Brain microvascular endothelial cell (primary cell): Measurements from ENCODE around the gene TPI1.
"Not testable (repeated sequence)": the region's sequence is repeated elsewhere in the genome, so short reads cannot be mapped to it uniquely, and the experiment has no call there.

Experiments used
- DNase-seq: peaks from one replicate; pipeline ENCODE4 v3.0.0-alpha.2; 2020
- H3K27ac ChIP-seq: fragments of 250-450 bp; sonication (Bioruptor Pico); 2 replicates; pipeline ENCODE4 v1.5.1; 2020; ENCODE audit warnings: mild to moderate bottlenecking, moderate library complexity
- H3K27me3 ChIP-seq: fragments of 250-450 bp; sonication (Bioruptor Pico); replicated peaks from 2 replicates; pipeline ENCODE4 v1.5.1; 2020; ENCODE audit warnings: mild to moderate bottlenecking
- H3K36me3 ChIP-seq: fragments of 250-450 bp; sonication (Bioruptor Pico); replicated peaks from 2 replicates; pipeline ENCODE4 v1.5.1; 2020; ENCODE audit warnings: mild to moderate bottlenecking
- H3K4me3 ChIP-seq: 2 replicates; pipeline ENCODE4 v1.5.1; 2011; ENCODE audit warnings: low read depth, mild to moderate bottlenecking, control low read depth, low read length, moderate library complexity
- in situ Hi-C: cut with HindIII; loops from 2 replicates; pipeline ENCODE4 v1.10.0; 2017; ENCODE audit warnings: low sequenced_read_pairs, low pct_ligation_motif_present
- TF ChIP-seq, protein P1 (sequence below): IDR thresholded peaks from 2 replicates; pipeline ENCODE4 v1.5.1; 2011; ENCODE audit warnings: low read depth, mild to moderate bottlenecking, moderate library complexity, low read length, control low read depth, inconsistent platforms; ENCODE audit errors: missing control alignments

The TPI1 gene

DNA sequence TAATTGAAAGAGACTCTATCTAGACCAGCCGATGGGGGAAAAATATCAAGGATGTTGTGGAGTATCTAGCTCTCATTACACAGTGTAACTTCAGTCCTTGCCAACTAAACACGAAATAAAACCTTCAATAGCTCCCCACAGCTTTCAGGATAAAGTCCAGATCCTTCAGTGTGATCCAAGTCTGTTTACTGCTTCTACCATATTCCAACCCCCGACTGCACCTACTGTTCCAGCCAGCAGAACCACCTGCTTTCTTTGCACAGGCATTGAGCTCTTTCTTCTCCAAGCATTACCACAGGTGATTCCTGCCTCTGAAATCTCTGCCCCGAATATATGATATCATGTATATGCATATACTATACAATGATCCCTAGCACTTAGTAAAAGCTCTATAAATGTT lies 35.1 kb downstream of the TPI1 start:
- in situ Hi-C loops: no loop called here
- no peak overlapping the region for H3K4me3 ChIP-seq
- no peak overlapping the region for H3K27ac ChIP-seq
- no peak for DNase-seq
- H3K36me3 ChIP-seq: no peaks in the 10 kb centered on the region
- no peaks in the 10 kb centered on the region for H3K27me3 ChIP-seq
- TF ChIP-seq, protein P1, sequence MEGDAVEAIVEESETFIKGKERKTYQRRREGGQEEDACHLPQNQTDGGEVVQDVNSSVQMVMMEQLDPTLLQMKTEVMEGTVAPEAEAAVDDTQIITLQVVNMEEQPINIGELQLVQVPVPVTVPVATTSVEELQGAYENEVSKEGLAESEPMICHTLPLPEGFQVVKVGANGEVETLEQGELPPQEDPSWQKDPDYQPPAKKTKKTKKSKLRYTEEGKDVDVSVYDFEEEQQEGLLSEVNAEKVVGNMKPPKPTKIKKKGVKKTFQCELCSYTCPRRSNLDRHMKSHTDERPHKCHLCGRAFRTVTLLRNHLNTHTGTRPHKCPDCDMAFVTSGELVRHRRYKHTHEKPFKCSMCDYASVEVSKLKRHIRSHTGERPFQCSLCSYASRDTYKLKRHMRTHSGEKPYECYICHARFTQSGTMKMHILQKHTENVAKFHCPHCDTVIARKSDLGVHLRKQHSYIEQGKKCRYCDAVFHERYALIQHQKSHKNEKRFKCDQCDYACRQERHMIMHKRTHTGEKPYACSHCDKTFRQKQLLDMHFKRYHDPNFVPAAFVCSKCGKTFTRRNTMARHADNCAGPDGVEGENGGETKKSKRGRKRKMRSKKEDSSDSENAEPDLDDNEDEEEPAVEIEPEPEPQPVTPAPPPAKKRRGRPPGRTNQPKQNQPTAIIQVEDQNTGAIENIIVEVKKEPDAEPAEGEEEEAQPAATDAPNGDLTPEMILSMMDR: no peak

DNA sequence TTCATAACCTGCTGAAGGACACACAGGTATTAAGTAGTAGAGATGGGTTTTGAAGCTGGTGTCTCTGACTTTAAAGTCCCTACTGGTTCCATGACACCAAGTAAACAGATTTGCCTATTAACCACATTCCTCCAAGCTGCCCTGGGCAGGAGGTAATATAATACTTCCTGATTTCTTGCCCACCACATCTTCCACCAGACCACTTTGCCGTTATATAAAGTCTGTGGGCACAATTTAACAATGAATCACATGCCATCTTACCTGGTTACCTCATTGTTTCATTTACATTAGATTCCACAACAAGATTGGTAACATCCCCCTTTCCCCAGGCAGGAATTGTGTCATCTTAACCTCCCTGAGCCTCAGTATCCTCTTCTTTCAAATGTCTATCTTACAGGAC lies 36.4 kb downstream of the TPI1 start:
- Histone ChIP-seq H3K27me3 (no peaks in the 10 kb centered on the region), H3K4me3 (no peak overlapping the region), H3K36me3 (no peaks in the 10 kb centered on the region), H3K27ac (no peak overlapping the region)
- DNase-seq: no peak
- TF ChIP-seq, protein P1: no peak
- in situ Hi-C loops: no loop called here

DNA sequence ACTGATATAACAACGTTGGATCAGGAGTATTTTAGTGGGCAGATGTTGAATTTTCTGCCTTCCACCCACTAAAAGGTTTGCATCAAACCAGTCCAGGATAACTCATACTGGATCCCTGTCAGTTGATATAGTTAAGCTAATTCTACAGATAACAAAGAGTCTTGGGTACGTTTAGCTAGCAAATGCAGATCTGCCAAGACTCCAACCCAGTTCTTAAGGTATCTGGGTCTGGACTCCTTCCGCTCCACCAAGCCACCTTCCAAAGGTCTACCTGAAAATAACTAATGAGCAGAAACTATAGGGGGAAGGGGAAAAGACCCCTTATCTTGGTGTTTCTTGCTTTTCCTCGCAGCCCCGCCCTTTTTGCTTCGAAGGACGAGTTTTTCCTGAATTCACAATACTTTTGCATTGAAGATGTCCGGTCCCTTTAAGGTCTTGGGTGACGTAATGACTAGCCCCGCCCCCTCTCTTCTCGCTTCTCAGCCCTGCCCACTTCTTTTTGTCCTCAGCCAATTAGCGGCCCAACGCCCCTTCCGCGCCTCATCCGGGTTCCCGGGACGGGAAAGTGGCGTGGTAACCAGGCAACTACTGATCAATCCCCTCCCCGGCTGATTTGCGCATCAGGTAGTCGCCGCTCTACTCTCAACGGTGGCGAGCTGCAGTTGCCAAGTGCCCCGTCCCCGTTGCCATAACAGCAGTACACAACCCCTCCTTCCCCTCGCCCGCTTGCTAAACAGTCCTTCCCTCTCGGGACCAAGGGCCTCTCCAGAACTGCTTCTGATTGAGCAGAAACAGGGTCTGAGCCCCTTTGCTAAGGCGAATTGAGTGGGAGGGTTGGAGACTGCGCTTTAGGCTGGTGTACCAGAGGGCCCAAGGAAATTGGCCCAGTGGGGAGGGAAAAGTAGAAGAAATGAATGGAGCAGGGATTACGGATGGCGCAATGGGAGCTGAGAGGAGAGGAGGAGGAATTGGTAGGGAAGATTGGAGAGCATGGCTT lies 37.2 kb downstream of the TPI1 start, which contains the start of gene LRRC23:
Gene LRRC23, plus strand, starts transcription at position 543 of the 997 bp plus-strand sequence. CDS start 812 bp downstream, outside the sequence.
- peak within 1 kb of the TSS; percentile 25 for H3K27ac ChIP-seq
- DNase-seq: peak; percentile 96
- H3K4me3 ChIP-seq: peak within 1 kb of the TSS; percentile 84
- TF ChIP-seq, protein P1: no peak
- H3K27me3 ChIP-seq: no peaks in the 10 kb centered on the region
- no peaks in the 10 kb centered on the region for H3K36me3 ChIP-seq
- in situ Hi-C loops: no loop called here

DNA sequence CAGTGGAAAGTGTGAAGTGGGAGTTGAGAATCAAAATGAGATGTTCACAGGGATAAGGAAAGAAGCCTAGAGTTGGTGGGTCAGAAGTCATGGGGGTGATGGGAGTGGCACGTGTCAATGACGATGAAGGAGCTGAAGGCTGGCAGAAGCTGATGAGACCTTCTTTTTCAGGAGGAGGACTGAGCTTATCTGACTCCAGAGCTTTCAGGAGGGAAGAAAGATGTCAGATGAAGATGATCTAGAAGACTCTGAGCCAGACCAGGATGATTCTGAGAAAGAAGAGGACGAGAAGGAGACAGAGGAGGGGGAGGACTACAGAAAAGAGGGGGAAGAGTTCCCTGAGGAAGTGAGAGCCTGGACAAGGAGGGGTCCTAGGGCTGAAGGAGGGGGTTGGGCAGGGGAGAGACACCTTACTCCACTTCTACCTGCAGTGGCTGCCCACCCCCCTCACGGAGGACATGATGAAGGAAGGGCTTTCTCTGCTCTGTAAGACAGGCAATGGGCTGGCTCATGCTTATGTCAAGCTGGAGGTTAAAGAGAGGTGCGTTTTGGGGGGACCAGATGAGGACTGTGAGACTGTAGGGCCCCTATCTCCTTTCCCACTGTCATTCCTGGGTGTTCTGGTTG lies 38.2 kb downstream of the TPI1 start:
- in situ Hi-C loops: no loop called here
- Histone ChIP-seq H3K4me3 (peak overlapping the region; percentile 84), H3K36me3 (no peaks in the 10 kb centered on the region), H3K27ac (no peak overlapping the region), H3K27me3 (no peaks in the 10 kb centered on the region)
- DNase-seq: no peak
- TF ChIP-seq, protein P1: no peak

DNA sequence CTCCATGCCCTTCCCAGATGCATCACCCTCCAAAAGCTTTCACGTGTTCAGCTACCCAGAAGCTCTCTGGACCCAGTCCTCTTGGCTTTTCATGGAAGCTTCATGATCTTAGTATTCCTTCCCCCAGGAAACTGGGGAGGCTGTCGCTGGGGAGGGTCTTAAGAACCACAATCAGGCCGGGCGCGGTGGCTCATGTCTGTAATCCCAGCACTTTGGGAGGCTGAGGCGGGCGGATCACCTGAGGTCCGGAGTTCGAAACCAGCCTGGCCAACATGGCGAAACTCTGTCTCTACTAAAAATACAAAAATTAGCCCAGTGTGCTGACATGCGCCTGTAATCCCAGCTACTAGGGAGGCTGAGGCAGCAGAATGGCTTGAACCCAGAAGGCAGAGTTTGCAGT lies 40.8 kb downstream of the TPI1 start:
- DNase-seq, H3K36me3 ChIP-seq, in situ Hi-C loops, H3K27ac ChIP-seq, H3K4me3 ChIP-seq, H3K27me3 ChIP-seq: not testable (repeated sequence)

DNA sequence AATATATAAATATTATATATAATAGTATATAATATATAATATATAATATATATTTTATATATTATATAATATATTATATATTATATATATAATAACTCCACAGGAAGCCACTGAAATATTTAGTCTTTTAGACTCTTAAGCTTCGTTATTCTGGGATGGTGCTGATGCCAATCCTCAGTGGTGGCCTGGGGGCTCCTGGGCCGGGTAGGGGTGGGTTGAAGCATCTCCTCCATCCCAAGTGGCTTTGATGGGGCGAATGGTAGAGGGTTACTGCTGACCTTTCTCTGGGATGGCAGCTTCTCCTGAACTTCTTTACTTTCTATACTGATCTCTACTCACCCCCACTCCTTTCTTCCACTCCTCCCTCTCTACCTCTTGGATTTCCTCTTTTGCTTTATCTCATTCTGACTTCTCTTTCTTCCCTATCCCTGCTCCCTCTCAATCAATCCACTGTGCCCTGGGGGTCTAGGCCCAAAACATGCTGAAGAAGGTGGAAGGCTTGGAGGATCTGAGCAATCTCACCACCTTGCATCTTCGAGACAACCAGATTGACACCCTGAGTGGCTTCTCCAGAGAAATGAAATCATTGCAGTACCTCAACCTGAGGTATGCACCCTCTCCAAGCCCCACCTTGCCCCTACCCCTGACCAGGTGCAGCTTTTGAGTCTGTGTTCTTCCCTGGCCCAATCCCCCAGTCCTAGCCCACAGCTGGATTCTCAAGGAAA lies 42.3 kb downstream of the TPI1 start:
- no peak overlapping the region for H3K4me3 ChIP-seq
- in situ Hi-C loops: no loop called here
- H3K27ac ChIP-seq: no peak overlapping the region
- no peaks in the 10 kb centered on the region for H3K36me3 ChIP-seq
- H3K27me3 ChIP-seq: no peaks in the 10 kb centered on the region
- no peak for DNase-seq
- TF ChIP-seq, protein P1: no peak
